Astrocyte (in vitro differentiated cells and primary cell): Measurements from ENCODE around the gene PPP1R15A. TPM values are rescaled to one million over a fixed set of nuclear protein-coding genes. Genes with fewer than 3 reads are reported as not detected.
A peak's percentile ranks its signal among the peaks of the same experiment; 100 is the strongest.

ENCODE experiments used
- DNase-seq: peaks from one replicate; pipeline ENCODE4 v3.0.0-alpha.2; 2010; ENCODE audit warnings: low read depth
- FAIRE-seq: peaks from 2 replicates; lab custom pipeline; 2011; peaks lifted over from hg19 to GRCh38; lab: Jason Lieb, UNC
- H2AFZ ChIP-seq: 2 replicates; pipeline ENCODE4 v1.6.0; 2012; ENCODE audit warnings: low read depth, low read length, inconsistent platforms
- H3K27ac ChIP-seq: 2 replicates; pipeline ENCODE4 v1.5.1; 2011; ENCODE audit warnings: low read depth, low read length, inconsistent platforms
- H3K27me3 ChIP-seq: 2 replicates; pipeline ENCODE4 v1.6.0; 2011; ENCODE audit warnings: low read length, inconsistent platforms; ENCODE audit not compliant: insufficient read depth
- H3K36me3 ChIP-seq: 2 replicates; pipeline ENCODE4 v1.5.1; 2011; ENCODE audit warnings: low read length, inconsistent platforms; ENCODE audit not compliant: insufficient read depth
- H3K4me1 ChIP-seq: 2 replicates; pipeline ENCODE4 v1.5.1; 2011; ENCODE audit warnings: low read length, inconsistent platforms; ENCODE audit not compliant: insufficient read depth
- H3K4me2 ChIP-seq: 2 replicates; pipeline ENCODE4 v1.6.0; 2012; ENCODE audit warnings: low read length, inconsistent platforms
- H3K4me3 ChIP-seq: 2 replicates; pipeline ENCODE4 v1.5.1; 2011; ENCODE audit warnings: low read depth, mild to moderate bottlenecking, low read length, inconsistent platforms; ENCODE audit not compliant: insufficient read depth
- H3K79me2 ChIP-seq: 2 replicates; pipeline ENCODE4 v1.6.0; 2012; ENCODE audit warnings: mild to moderate bottlenecking, low read length, inconsistent platforms; ENCODE audit not compliant: insufficient read depth
- H3K9ac ChIP-seq: 2 replicates; pipeline ENCODE4 v1.6.0; 2012; ENCODE audit warnings: mild to moderate bottlenecking, low read length, inconsistent platforms
- H3K9me3 ChIP-seq: 2 replicates; pipeline ENCODE4 v1.5.1; 2012; ENCODE audit warnings: low read depth, mild to moderate bottlenecking, low read length, inconsistent platforms; ENCODE audit not compliant: insufficient read depth
- H4K20me1 ChIP-seq: 2 replicates; pipeline ENCODE4 v1.6.0; 2012; ENCODE audit warnings: low read length, inconsistent platforms; ENCODE audit not compliant: insufficient read depth
- H3K27ac Mint-ChIP-seq: one replicate; pipeline ENCODE4 v1.8.0; 2021; ENCODE audit warnings: mild to moderate bottlenecking, mixed read lengths; ENCODE audit not compliant: unreplicated experiment
- H3K27me3 Mint-ChIP-seq: one replicate; pipeline ENCODE4 v1.8.0; 2021; ENCODE audit warnings: low read depth, mixed read lengths; ENCODE audit not compliant: unreplicated experiment
- H3K36me3 Mint-ChIP-seq: one replicate; pipeline ENCODE4 v1.8.0; 2021; ENCODE audit warnings: low read depth, mixed read lengths; ENCODE audit not compliant: unreplicated experiment
- H3K4me1 Mint-ChIP-seq: one replicate; pipeline ENCODE4 v1.8.0; 2021; ENCODE audit warnings: low read depth, mixed read lengths; ENCODE audit not compliant: unreplicated experiment
- H3K4me3 Mint-ChIP-seq: one replicate; pipeline ENCODE4 v1.8.0; 2021; ENCODE audit warnings: mild to moderate bottlenecking, moderate library complexity, mixed read lengths; ENCODE audit not compliant: unreplicated experiment
- H3K9me3 Mint-ChIP-seq: one replicate; pipeline ENCODE4 v1.8.0; 2021; ENCODE audit warnings: mild to moderate bottlenecking, mixed read lengths; ENCODE audit not compliant: unreplicated experiment
- EZH2 ChIP-seq: IDR thresholded peaks from 2 replicates; pipeline ENCODE4 v1.6.1; 2012; ENCODE audit warnings: mild to moderate bottlenecking, low read length, inconsistent platforms; ENCODE audit not compliant: insufficient read depth
- total RNA-seq: library from RNA; stranded (reverse); gene quantifications from 2 replicates; pipeline ENCODE4 v1.2.1, GENCODE V29; 2021
- TF ChIP-seq, protein P1 (sequence below): IDR thresholded peaks from 2 replicates; pipeline ENCODE4 v1.5.1; 2011; ENCODE audit warnings: low read depth, mild to moderate bottlenecking, inconsistent platforms, low read length, moderate library complexity; ENCODE audit not compliant: insufficient read depth

Gene PPP1R15A
- total RNA-seq, 1 donor from 2014 or later, result 53.2 TPM

DNA sequence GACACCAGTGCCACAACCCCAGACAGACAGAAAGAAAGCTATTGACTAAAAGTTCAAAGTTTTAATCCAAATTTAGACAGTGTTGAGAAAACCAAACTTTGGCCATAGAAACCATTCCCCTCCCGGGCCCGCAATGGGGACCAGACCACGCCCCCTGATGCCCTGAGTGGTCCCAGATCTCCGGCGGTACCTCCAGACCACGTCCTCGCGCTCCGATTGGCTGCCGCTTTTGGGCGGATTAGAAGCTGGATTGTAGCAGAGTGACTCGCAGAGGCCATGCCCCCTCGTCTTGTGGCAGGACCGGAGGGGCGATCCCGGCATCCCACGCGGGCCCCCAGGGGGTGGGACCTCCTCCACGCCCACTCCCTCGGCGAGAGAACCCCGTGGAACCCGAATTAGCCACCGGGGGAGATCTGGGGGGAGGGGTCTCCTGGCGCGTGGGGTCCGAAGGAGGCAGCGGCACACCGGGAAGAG, 35.1 kb upstream of the PPP1R15A start:
- no peaks in the 10 kb centered on the region for H3K79me2 ChIP-seq
- H3K9me3 ChIP-seq, result no peaks in the 10 kb centered on the region
- DNase-seq (peak; percentile 82), FAIRE-seq (no peak)
- peaks cover 17% of the 10 kb centered on the region for H3K4me1 ChIP-seq
- no peaks in the 10 kb centered on the region for H3K36me3 ChIP-seq
- H3K9ac ChIP-seq, result peak overlapping the region; percentile 80
- Mint-ChIP-seq H3K27ac (peak overlapping the region; percentile 42), H3K36me3 (peaks cover 15% of the 10 kb centered on the region), H3K27me3 (no peaks in the 10 kb centered on the region), H3K9me3 (no peaks in the 10 kb centered on the region), H3K4me3 (peak overlapping the region; percentile 89), H3K4me1 (peaks cover 9% of the 10 kb centered on the region)
- peak overlapping the region; percentile 89 for H2AFZ ChIP-seq
- no peaks in the 10 kb centered on the region for H4K20me1 ChIP-seq
- H3K4me3 ChIP-seq, result peak overlapping the region; percentile 57
- H3K4me2 ChIP-seq, result peak overlapping the region; percentile 85
- H3K27me3 ChIP-seq, result no peaks in the 10 kb centered on the region
- TF ChIP-seq, protein P1, sequence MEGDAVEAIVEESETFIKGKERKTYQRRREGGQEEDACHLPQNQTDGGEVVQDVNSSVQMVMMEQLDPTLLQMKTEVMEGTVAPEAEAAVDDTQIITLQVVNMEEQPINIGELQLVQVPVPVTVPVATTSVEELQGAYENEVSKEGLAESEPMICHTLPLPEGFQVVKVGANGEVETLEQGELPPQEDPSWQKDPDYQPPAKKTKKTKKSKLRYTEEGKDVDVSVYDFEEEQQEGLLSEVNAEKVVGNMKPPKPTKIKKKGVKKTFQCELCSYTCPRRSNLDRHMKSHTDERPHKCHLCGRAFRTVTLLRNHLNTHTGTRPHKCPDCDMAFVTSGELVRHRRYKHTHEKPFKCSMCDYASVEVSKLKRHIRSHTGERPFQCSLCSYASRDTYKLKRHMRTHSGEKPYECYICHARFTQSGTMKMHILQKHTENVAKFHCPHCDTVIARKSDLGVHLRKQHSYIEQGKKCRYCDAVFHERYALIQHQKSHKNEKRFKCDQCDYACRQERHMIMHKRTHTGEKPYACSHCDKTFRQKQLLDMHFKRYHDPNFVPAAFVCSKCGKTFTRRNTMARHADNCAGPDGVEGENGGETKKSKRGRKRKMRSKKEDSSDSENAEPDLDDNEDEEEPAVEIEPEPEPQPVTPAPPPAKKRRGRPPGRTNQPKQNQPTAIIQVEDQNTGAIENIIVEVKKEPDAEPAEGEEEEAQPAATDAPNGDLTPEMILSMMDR, result no peak
- no peak for TF ChIP-seq EZH2
- H3K27ac ChIP-seq, result peak overlapping the region; percentile 38

DNA sequence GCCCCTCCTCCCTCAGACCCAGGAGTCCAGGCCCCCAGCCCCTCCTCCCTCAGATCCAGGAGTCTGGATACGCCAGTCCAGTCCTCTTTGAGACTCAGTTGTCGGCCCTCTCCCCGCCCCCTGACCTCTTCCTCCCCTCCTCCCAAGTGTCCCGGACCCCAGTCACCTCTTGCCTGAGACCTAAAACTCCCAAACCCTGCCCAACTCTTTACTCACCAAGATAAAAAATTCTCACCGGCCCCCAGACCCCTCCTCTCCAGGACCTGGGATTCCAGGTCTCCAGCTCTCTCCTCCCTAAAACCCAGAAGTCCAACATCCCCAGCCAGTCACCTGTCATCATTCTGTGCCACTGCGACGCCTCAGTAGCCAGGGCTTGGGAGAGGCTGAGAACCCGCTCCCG, 34.5 kb upstream of the PPP1R15A start:
- H3K4me1 ChIP-seq, result peaks cover 17% of the 10 kb centered on the region
- H3K4me3 Mint-ChIP-seq, result no peak overlapping the region
- H3K9me3 Mint-ChIP-seq, result no peaks in the 10 kb centered on the region
- no peak overlapping the region for H2AFZ ChIP-seq
- H3K27me3 Mint-ChIP-seq, result no peaks in the 10 kb centered on the region
- no peaks in the 10 kb centered on the region for H3K36me3 ChIP-seq
- no peak overlapping the region for H3K27ac ChIP-seq
- H3K4me3 ChIP-seq, result peak overlapping the region; percentile 57
- FAIRE-seq (no peak), DNase-seq (no peak)
- H3K27ac Mint-ChIP-seq, result no peak overlapping the region
- no peaks in the 10 kb centered on the region for H4K20me1 ChIP-seq
- H3K79me2 ChIP-seq, result no peaks in the 10 kb centered on the region
- no peak for TF ChIP-seq EZH2
- TF ChIP-seq, protein P1, result no peak
- H3K27me3 ChIP-seq, result no peaks in the 10 kb centered on the region
- H3K9me3 ChIP-seq, result no peaks in the 10 kb centered on the region
- peaks cover 9% of the 10 kb centered on the region for H3K4me1 Mint-ChIP-seq
- H3K4me2 ChIP-seq, result peak overlapping the region; percentile 85
- peaks cover 14% of the 10 kb centered on the region for H3K36me3 Mint-ChIP-seq
- peak overlapping the region; percentile 80 for H3K9ac ChIP-seq

DNA sequence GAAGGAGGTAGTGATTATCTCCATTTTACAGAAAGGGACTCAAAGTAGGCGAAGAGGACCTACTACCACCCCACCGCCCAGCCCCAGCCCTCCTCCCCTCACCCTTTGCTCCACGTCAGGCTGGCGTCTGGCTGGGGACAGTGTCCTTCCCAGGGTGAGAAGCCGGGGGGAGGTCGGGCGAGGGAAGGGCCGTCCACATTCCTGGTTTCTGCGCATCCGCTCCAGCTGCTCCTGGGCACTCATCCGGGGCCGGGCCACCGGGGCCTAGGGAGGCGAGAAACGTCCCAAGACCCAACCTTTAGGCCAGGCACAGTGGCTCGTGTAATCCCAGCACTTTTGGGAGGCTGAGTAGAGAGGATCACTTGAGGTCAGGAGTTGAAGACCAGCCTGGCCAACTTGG, 31.2 kb upstream of the PPP1R15A start:
- FAIRE-seq (no peak), DNase-seq (no peak)
- Histone ChIP-seq H3K9ac (no peak overlapping the region), H3K27me3 (no peaks in the 10 kb centered on the region), H2AFZ (no peak overlapping the region), H3K4me2 (no peak overlapping the region), H3K4me1 (peaks cover 14% of the 10 kb centered on the region), H3K4me3 (no peak overlapping the region), H3K79me2 (no peaks in the 10 kb centered on the region), H4K20me1 (no peaks in the 10 kb centered on the region), H3K27ac (no peak overlapping the region), H3K9me3 (no peaks in the 10 kb centered on the region), H3K36me3 (peaks cover 4% of the 10 kb centered on the region)
- peaks cover 19% of the 10 kb centered on the region for H3K36me3 Mint-ChIP-seq
- H3K4me3 Mint-ChIP-seq, result no peak overlapping the region
- H3K4me1 Mint-ChIP-seq, result peaks cover 7% of the 10 kb centered on the region
- no peak overlapping the region for H3K27ac Mint-ChIP-seq
- no peaks in the 10 kb centered on the region for H3K27me3 Mint-ChIP-seq
- H3K9me3 Mint-ChIP-seq, result no peaks in the 10 kb centered on the region
- TF ChIP-seq, protein P1, result no peak
- no peak for TF ChIP-seq EZH2
